Gastrocnemius medialis (tissue), 4 donors: ENCODE data around the gene LASP1NB.

Source experiments
- POLR2A ChIP-seq, 2 donors: fragments of 450-650 bp; IDR thresholded peaks; one replicate each; pipeline ENCODE4 v1.6.1; 2017; ENCODE audit warnings: antibody characterized with exemption in 2 of 2, mild to moderate bottlenecking in 2 of 2, moderate library complexity in 2 of 2
- TF ChIP-seq, protein P1 (sequence below), 5 experiments: fragments of 450-650 bp in 3 of 5; fragments of 200-600 bp in 2 of 5; sonication (generic) in 2 of 5; IDR thresholded peaks in 4 of 5; conservative IDR thresholded peaks in 1 of 5; 1 replicate in 4 of 5; 2 replicates in 1 of 5; pipeline ENCODE4 v1.5.1; 2016 to 2019; ENCODE audit warnings: antibody characterized with exemption in 5 of 5, mild to moderate bottlenecking in 3 of 5, moderate library complexity in 3 of 5

- TF ChIP-seq, protein P1, sequence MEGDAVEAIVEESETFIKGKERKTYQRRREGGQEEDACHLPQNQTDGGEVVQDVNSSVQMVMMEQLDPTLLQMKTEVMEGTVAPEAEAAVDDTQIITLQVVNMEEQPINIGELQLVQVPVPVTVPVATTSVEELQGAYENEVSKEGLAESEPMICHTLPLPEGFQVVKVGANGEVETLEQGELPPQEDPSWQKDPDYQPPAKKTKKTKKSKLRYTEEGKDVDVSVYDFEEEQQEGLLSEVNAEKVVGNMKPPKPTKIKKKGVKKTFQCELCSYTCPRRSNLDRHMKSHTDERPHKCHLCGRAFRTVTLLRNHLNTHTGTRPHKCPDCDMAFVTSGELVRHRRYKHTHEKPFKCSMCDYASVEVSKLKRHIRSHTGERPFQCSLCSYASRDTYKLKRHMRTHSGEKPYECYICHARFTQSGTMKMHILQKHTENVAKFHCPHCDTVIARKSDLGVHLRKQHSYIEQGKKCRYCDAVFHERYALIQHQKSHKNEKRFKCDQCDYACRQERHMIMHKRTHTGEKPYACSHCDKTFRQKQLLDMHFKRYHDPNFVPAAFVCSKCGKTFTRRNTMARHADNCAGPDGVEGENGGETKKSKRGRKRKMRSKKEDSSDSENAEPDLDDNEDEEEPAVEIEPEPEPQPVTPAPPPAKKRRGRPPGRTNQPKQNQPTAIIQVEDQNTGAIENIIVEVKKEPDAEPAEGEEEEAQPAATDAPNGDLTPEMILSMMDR (IDR thresholded peaks at IDR 0.05 in 4 of 5, conservative IDR thresholded peaks at IDR 0.05 in 1 of 5) = no peak
- no peak for TF ChIP-seq POLR2A (IDR thresholded peaks at IDR 0.05)
Measured at GRCh38 chr17:38877130-38877851, 48.1 kb upstream of the LASP1NB start.
